Measurements from ENCODE around the gene ANKS1B. TPM values are rescaled to one million over a fixed set of nuclear protein-coding genes. Genes with fewer than 3 reads are reported as not detected.

ANKS1B gene
- total and polyA plus RNA-seq, 9 donors, result 1.4 to 5.6 (median 2.7) TPM

GRCh38 chr12:99898645-99899044 is 86.1 kb downstream of the ANKS1B start:
- no peaks in the 10 kb centered on the region for H3K36me3 ChIP-seq (ENCODE audit: control insufficient read depth, insufficient read depth, low read length)
- no peak overlapping the region for H3K27ac ChIP-seq (ENCODE audit: low read length)
- no peak overlapping the region for H3K4me3 ChIP-seq (ENCODE audit: low read length)
- no peaks in the 10 kb centered on the region for H3K4me1 ChIP-seq (ENCODE audit: control insufficient read depth, insufficient read depth, low read length)
- no CpG with 5 or more reads among the region's 5 CpGs for WGBS (ENCODE audit: insufficient coverage)
- no peaks in the 10 kb centered on the region for H3K27me3 ChIP-seq (ENCODE audit: control insufficient read depth, insufficient read depth, low read length)
- DNase-seq, result no peak
- peaks cover 2% of the 10 kb centered on the region for H3K9me3 ChIP-seq (replicated peaks; ENCODE audit: control insufficient read depth, low read depth, low read length)

- Histone ChIP-seq H3K27me3 (ENCODE audit: control insufficient read depth, insufficient read depth, low read length) (no peaks in the 10 kb centered on the region), H3K4me1 (ENCODE audit: control insufficient read depth, insufficient read depth, low read length) (no peaks in the 10 kb centered on the region), H3K9me3 (replicated peaks; ENCODE audit: control insufficient read depth, low read depth, low read length) (no peaks in the 10 kb centered on the region), H3K36me3 (ENCODE audit: control insufficient read depth, insufficient read depth, low read length) (no peaks in the 10 kb centered on the region), H3K4me3 (ENCODE audit: low read length) (no peak overlapping the region), H3K27ac (ENCODE audit: low read length) (no peak overlapping the region)
- no peak for DNase-seq
Observed at GRCh38 chr12:99879439-99879838, 105.3 kb downstream of the ANKS1B start.

- Histone ChIP-seq H3K4me1 (ENCODE audit: control insufficient read depth, insufficient read depth, low read length) (no peaks in the 10 kb centered on the region), H3K9me3 (replicated peaks; ENCODE audit: control insufficient read depth, low read depth, low read length) (peaks cover under 1% of the 10 kb centered on the region), H3K4me3 (ENCODE audit: low read length) (no peak overlapping the region), H3K27ac (ENCODE audit: low read length) (no peak overlapping the region), H3K27me3 (ENCODE audit: control insufficient read depth, insufficient read depth, low read length) (no peaks in the 10 kb centered on the region), H3K36me3 (ENCODE audit: control insufficient read depth, insufficient read depth, low read length) (no peaks in the 10 kb centered on the region)
- peak; percentile 33 for DNase-seq
Observed at GRCh38 chr12:99875081-99875480, 109.7 kb downstream of the ANKS1B start.

GRCh38 chr12:99870085-99870484 is 114.7 kb downstream of the ANKS1B start:
- Histone ChIP-seq H3K27me3 (ENCODE audit: control insufficient read depth, insufficient read depth, low read length) (no peaks in the 10 kb centered on the region), H3K4me1 (ENCODE audit: control insufficient read depth, insufficient read depth, low read length) (no peaks in the 10 kb centered on the region), H3K36me3 (ENCODE audit: control insufficient read depth, insufficient read depth, low read length) (no peaks in the 10 kb centered on the region), H3K27ac (ENCODE audit: low read length) (no peak overlapping the region), H3K9me3 (replicated peaks; ENCODE audit: control insufficient read depth, low read depth, low read length) (peaks cover 3% of the 10 kb centered on the region), H3K4me3 (ENCODE audit: low read length) (no peak overlapping the region)
- no CpG with 5 or more reads among the region's 5 CpGs for WGBS (ENCODE audit: insufficient coverage)
- DNase-seq, result no peak

- Histone ChIP-seq H3K36me3 (ENCODE audit: control insufficient read depth, insufficient read depth, low read length) (no peaks in the 10 kb centered on the region), H3K4me1 (ENCODE audit: control insufficient read depth, insufficient read depth, low read length) (no peaks in the 10 kb centered on the region), H3K9me3 (replicated peaks; ENCODE audit: control insufficient read depth, low read depth, low read length) (no peaks in the 10 kb centered on the region), H3K27me3 (ENCODE audit: control insufficient read depth, insufficient read depth, low read length) (no peaks in the 10 kb centered on the region), H3K4me3 (ENCODE audit: low read length) (no peak overlapping the region), H3K27ac (ENCODE audit: low read length) (no peak overlapping the region)
- DNase-seq, result no peak
- no CpG with 5 or more reads among the region's 4 CpGs for WGBS (ENCODE audit: insufficient coverage)
Observed at GRCh38 chr12:99861731-99862130, 123.0 kb downstream of the ANKS1B start.

- no CpG with 5 or more reads among the region's 1 CpG for WGBS (ENCODE audit: insufficient coverage)
- H3K4me3 ChIP-seq (ENCODE audit: low read length), result no peak overlapping the region
- H3K36me3 ChIP-seq (ENCODE audit: control insufficient read depth, insufficient read depth, low read length), result no peaks in the 10 kb centered on the region
- no peaks in the 10 kb centered on the region for H3K9me3 ChIP-seq (replicated peaks; ENCODE audit: control insufficient read depth, low read depth, low read length)
- no peak overlapping the region for H3K27ac ChIP-seq (ENCODE audit: low read length)
- H3K27me3 ChIP-seq (ENCODE audit: control insufficient read depth, insufficient read depth, low read length), result no peaks in the 10 kb centered on the region
- no peaks in the 10 kb centered on the region for H3K4me1 ChIP-seq (ENCODE audit: control insufficient read depth, insufficient read depth, low read length)
- DNase-seq, result no peak
Observed at GRCh38 chr12:99859126-99859525, 125.6 kb downstream of the ANKS1B start.

- WGBS (ENCODE audit: insufficient coverage), result 90% methylated on average over 4 of the region's 5 CpGs
- Histone ChIP-seq H3K27me3 (ENCODE audit: control insufficient read depth, insufficient read depth, low read length) (no peaks in the 10 kb centered on the region), H3K4me3 (ENCODE audit: low read length) (no peak overlapping the region), H3K27ac (ENCODE audit: low read length) (no peak overlapping the region), H3K9me3 (replicated peaks; ENCODE audit: control insufficient read depth, low read depth, low read length) (no peaks in the 10 kb centered on the region), H3K4me1 (ENCODE audit: control insufficient read depth, insufficient read depth, low read length) (no peaks in the 10 kb centered on the region), H3K36me3 (ENCODE audit: control insufficient read depth, insufficient read depth, low read length) (no peaks in the 10 kb centered on the region)
- DNase-seq, result no peak
Observed at GRCh38 chr12:99852666-99853065, 132.1 kb downstream of the ANKS1B start.

- no peaks in the 10 kb centered on the region for H3K36me3 ChIP-seq (ENCODE audit: control insufficient read depth, insufficient read depth, low read length)
- no peaks in the 10 kb centered on the region for H3K9me3 ChIP-seq (replicated peaks; ENCODE audit: control insufficient read depth, low read depth, low read length)
- H3K4me1 ChIP-seq (ENCODE audit: control insufficient read depth, insufficient read depth, low read length), result no peaks in the 10 kb centered on the region
- DNase-seq, result no peak
- H3K27ac ChIP-seq (ENCODE audit: low read length), result no peak overlapping the region
- H3K27me3 ChIP-seq (ENCODE audit: control insufficient read depth, insufficient read depth, low read length), result no peaks in the 10 kb centered on the region
- no peak overlapping the region for H3K4me3 ChIP-seq (ENCODE audit: low read length)
Observed at GRCh38 chr12:99847936-99848335, 136.8 kb downstream of the ANKS1B start.

GRCh38 chr12:99834710-99835109 is 150.0 kb downstream of the ANKS1B start:
- no peak overlapping the region for H3K4me3 ChIP-seq (ENCODE audit: low read length)
- no peak for DNase-seq
- no peaks in the 10 kb centered on the region for H3K4me1 ChIP-seq (ENCODE audit: control insufficient read depth, insufficient read depth, low read length)
- no CpG with 5 or more reads among the region's 2 CpGs for WGBS (ENCODE audit: insufficient coverage)
- H3K9me3 ChIP-seq (replicated peaks; ENCODE audit: control insufficient read depth, low read depth, low read length), result no peaks in the 10 kb centered on the region
- no peaks in the 10 kb centered on the region for H3K27me3 ChIP-seq (ENCODE audit: control insufficient read depth, insufficient read depth, low read length)
- no peaks in the 10 kb centered on the region for H3K36me3 ChIP-seq (ENCODE audit: control insufficient read depth, insufficient read depth, low read length)
- no peak overlapping the region for H3K27ac ChIP-seq (ENCODE audit: low read length)

- DNase-seq, result no peak
- no peak overlapping the region for H3K4me3 ChIP-seq (ENCODE audit: low read length)
- WGBS (ENCODE audit: insufficient coverage), result 75% methylated on average over 1 of the region's 1 CpG
- no peaks in the 10 kb centered on the region for H3K4me1 ChIP-seq (ENCODE audit: control insufficient read depth, insufficient read depth, low read length)
- H3K9me3 ChIP-seq (replicated peaks; ENCODE audit: control insufficient read depth, low read depth, low read length), result no peaks in the 10 kb centered on the region
- H3K27ac ChIP-seq (ENCODE audit: low read length), result no peak overlapping the region
- H3K27me3 ChIP-seq (ENCODE audit: control insufficient read depth, insufficient read depth, low read length), result no peaks in the 10 kb centered on the region
- no peaks in the 10 kb centered on the region for H3K36me3 ChIP-seq (ENCODE audit: control insufficient read depth, insufficient read depth, low read length)
Observed at GRCh38 chr12:99833397-99833796, 151.3 kb downstream of the ANKS1B start.

- H3K36me3 ChIP-seq (ENCODE audit: control insufficient read depth, insufficient read depth, low read length), result no peaks in the 10 kb centered on the region
- H3K4me1 ChIP-seq (ENCODE audit: control insufficient read depth, insufficient read depth, low read length), result no peaks in the 10 kb centered on the region
- 14% methylated on average over 2 of the region's 8 CpGs for WGBS (ENCODE audit: insufficient coverage)
- H3K9me3 ChIP-seq (replicated peaks; ENCODE audit: control insufficient read depth, low read depth, low read length), result no peaks in the 10 kb centered on the region
- H3K4me3 ChIP-seq (ENCODE audit: low read length), result no peak overlapping the region
- DNase-seq, result peak; percentile 52
- H3K27me3 ChIP-seq (ENCODE audit: control insufficient read depth, insufficient read depth, low read length), result no peaks in the 10 kb centered on the region
- no peak overlapping the region for H3K27ac ChIP-seq (ENCODE audit: low read length)
Observed at GRCh38 chr12:99824900-99825542, 159.7 kb downstream of the ANKS1B start.

Data from muscle of leg (tissue), 11 donors.